IMR-90 (cell line): Measurements from ENCODE around the gene TIFAB. TPM values are rescaled to one million over a fixed set of nuclear protein-coding genes. Genes with fewer than 3 reads are reported as not detected.

Experiments
- ATAC-seq: fragments of 200-7000 bp; cut with Tn5 transposase; 2 replicates; pipeline ENCODE4 v1.9.1; 2020; ENCODE audit warnings: low read depth, mild to moderate bottlenecking, moderate library complexity
- BruUV-seq: library from RNA; stranded (reverse); fragments of 400-500 nt; replicated peaks from 2 replicates; lab custom pipeline; 2021; lab: Mats Ljungman, UMichigan
- CTCF ChIA-PET: fragments of 300-600 bp; formaldehyde crosslinking; extraction: SDS; loops from one replicate; lab custom pipeline; 2021; ENCODE audit warnings: antibody characterized with exemption; lab: Yijun Ruan, JAX
- POLR2A ChIA-PET: fragments of 300-600 bp; sonication (Branson Sonifier 250); formaldehyde crosslinking; loops from one replicate; lab custom pipeline; 2022; ENCODE audit warnings: antibody characterized with exemption; ENCODE audit not compliant: unreplicated experiment; lab: Charles Lee
- DNase-seq: peaks from one replicate; pipeline ENCODE4 v3.0.0; 2013
- H2AFZ ChIP-seq: replicated peaks from 2 replicates; pipeline ENCODE3; 2013; ENCODE audit warnings: low read length, mild to moderate bottlenecking; ENCODE audit not compliant: poor library complexity
- H2AK5ac ChIP-seq: 2 replicates; pipeline ENCODE4 v1.6.1; 2013; ENCODE audit warnings: low read depth, low read length, inconsistent platforms
- H2AK9ac ChIP-seq: replicated peaks from 2 replicates; pipeline ENCODE3; 2013; ENCODE audit warnings: mild to moderate bottlenecking, low read depth, low read length, moderate library complexity; ENCODE audit not compliant: poor library complexity
- H2BK120ac ChIP-seq: 2 replicates; pipeline ENCODE4 v1.6.1; 2013; ENCODE audit warnings: low read depth, low read length, inconsistent platforms
- H2BK15ac ChIP-seq: 3 replicates; pipeline ENCODE4 v1.6.1; 2013; ENCODE audit warnings: low read depth, low read length, inconsistent platforms
- H2BK20ac ChIP-seq: 2 replicates; pipeline ENCODE4 v1.6.1; 2013; ENCODE audit warnings: low read depth, mild to moderate bottlenecking, inconsistent platforms, low read length, moderate library complexity
- H2BK5ac ChIP-seq: 2 replicates; pipeline ENCODE4 v1.6.1; 2013; ENCODE audit warnings: mild to moderate bottlenecking, low read depth, low read length, inconsistent platforms; ENCODE audit not compliant: poor library complexity, severe bottlenecking
- H3K14ac ChIP-seq: replicated peaks from 2 replicates; pipeline ENCODE4 v1.6.1; 2013; ENCODE audit warnings: low read depth, low read length, inconsistent platforms
- H3K18ac ChIP-seq: 2 replicates; pipeline ENCODE4 v1.6.1; 2013; ENCODE audit warnings: low read depth, low read length, control low read depth
- H3K23ac ChIP-seq: 2 replicates; pipeline ENCODE4 v1.6.1; 2013; ENCODE audit warnings: low read depth, low read length, inconsistent platforms
- H3K27ac ChIP-seq: 2 replicates; pipeline ENCODE4 v1.5.1; 2013; ENCODE audit warnings: mild to moderate bottlenecking, control low read depth, low read length; ENCODE audit not compliant: insufficient read depth
- H3K27me3 ChIP-seq: 2 replicates; pipeline ENCODE4 v1.6.1; 2013; ENCODE audit warnings: low read length; ENCODE audit not compliant: control insufficient read depth, insufficient read depth
- H3K36me3 ChIP-seq: 2 replicates; pipeline ENCODE4 v1.6.1; 2013; ENCODE audit warnings: low read length, mixed read lengths; ENCODE audit not compliant: control insufficient read depth, insufficient read depth
- H3K4ac ChIP-seq: 2 replicates; pipeline ENCODE4 v1.6.1; 2013; ENCODE audit warnings: low read depth, low read length, inconsistent platforms
- H3K4me1 ChIP-seq: 2 replicates; pipeline ENCODE4 v1.6.1; 2013; ENCODE audit warnings: low read length, mixed read lengths; ENCODE audit not compliant: control insufficient read depth, insufficient read depth
- H3K4me2 ChIP-seq: 2 replicates; pipeline ENCODE4 v1.6.1; 2013; ENCODE audit warnings: low read depth, mild to moderate bottlenecking, control low read depth, low read length, moderate library complexity
- H3K4me3 ChIP-seq: 2 replicates; pipeline ENCODE4 v1.5.1; 2013; ENCODE audit warnings: low read depth, mild to moderate bottlenecking, control low read depth, low read length, moderate library complexity; ENCODE audit not compliant: insufficient read depth
- H3K56ac ChIP-seq: 2 replicates; pipeline ENCODE4 v1.6.1; 2013; ENCODE audit warnings: low read length, inconsistent platforms; ENCODE audit not compliant: insufficient read depth; ENCODE audit errors: extremely low read depth
- H3K79me1 ChIP-seq, 2 experiments: 2 replicates each; pipeline ENCODE4 v1.6.1; 2013; ENCODE audit warnings: low read length in 2 of 2, inconsistent platforms in 1 of 2, low read depth in 1 of 2
- H3K9ac ChIP-seq: 2 replicates; pipeline ENCODE4 v1.6.1; 2013; ENCODE audit warnings: low read depth, low read length, control low read depth
- H3K9me1 ChIP-seq: 2 replicates; pipeline ENCODE4 v1.6.1; 2013; ENCODE audit warnings: low read length, inconsistent platforms; ENCODE audit not compliant: insufficient read depth
- H3K9me3 ChIP-seq: 2 replicates; pipeline ENCODE4 v1.6.1; 2013; ENCODE audit warnings: low read length; ENCODE audit not compliant: control insufficient read depth, insufficient read depth
- H4K20me1 ChIP-seq: 2 replicates; pipeline ENCODE4 v1.6.1; 2013; ENCODE audit warnings: low read length, inconsistent platforms; ENCODE audit not compliant: insufficient read depth
- H4K5ac ChIP-seq: 2 replicates; pipeline ENCODE4 v1.6.1; 2013; ENCODE audit warnings: mild to moderate bottlenecking, low read depth, low read length, control low read depth
- H4K8ac ChIP-seq, 2 experiments: 2 replicates each; pipeline ENCODE4 v1.6.1; 2013; ENCODE audit warnings: low read depth in 2 of 2, low read length in 2 of 2, control low read depth in 1 of 2, inconsistent platforms in 1 of 2
- H4K91ac ChIP-seq: 2 replicates; pipeline ENCODE4 v1.6.1; 2013; ENCODE audit warnings: low read depth, low read length, inconsistent platforms; ENCODE audit not compliant: insufficient read depth
- CEBPB ChIP-seq: IDR thresholded peaks from 2 replicates; pipeline ENCODE4 v1.6.1; 2012; ENCODE audit warnings: low read depth, low read length, improper control_type of control experiment
- CTCF ChIP-seq: conservative IDR thresholded peaks from 2 replicates; pipeline ENCODE4 v1.5.1; 2012; ENCODE audit warnings: mild to moderate bottlenecking, low read depth, low read length, improper control_type of control experiment
- RCOR1 ChIP-seq: IDR thresholded peaks from 2 replicates; pipeline ENCODE4 v1.6.1; 2012; ENCODE audit warnings: mild to moderate bottlenecking, low read length, improper control_type of control experiment; ENCODE audit not compliant: insufficient replicate concordance
- USF2 ChIP-seq: fragments of 150-350 bp; IDR thresholded peaks from 2 replicates; pipeline ENCODE4 v1.6.1; 2017; ENCODE audit warnings: mild to moderate bottlenecking, antibody characterized with exemption, low read length, low read depth
- WGBS, 2 experiments: methylation state at CpG; one replicate each; pipeline versions ENCODE4 v1.1.5 to v1.1.7; 2013; ENCODE audit warnings: missing lambda C conversion rate in 2 of 2; ENCODE audit not compliant: insufficient read length in 1 of 2; ENCODE audit errors: extremely low coverage in 2 of 2; 5-methylcytosine and 5-hydroxymethylcytosine counted together
- dilution Hi-C: fragments of 300-500 bp; cut with HindIII; formaldehyde crosslinking; loops from one replicate; pipeline ENCODE4 v1.14.3; 2018; ENCODE audit warnings: low sequenced_read_pairs; ENCODE audit not compliant: unreplicated experiment
- in situ Hi-C: fragments of 300-500 bp; cut with MboI; formaldehyde crosslinking; loops from 3 replicates; pipeline ENCODE4 v1.14.3; 2019; ENCODE audit warnings: low sequenced_read_pairs, inconsistent platforms, mixed read lengths
- intact Hi-C: fragments of 100-400 bp; cut with micrococcal nuclease; formaldehyde crosslinking; loops from 2 replicates; pipeline ENCODE4 v1.10.0; 2022
- polyA plus RNA-seq, 3 experiments: library from polyadenylated mRNA; depleted of rRNA; stranded (reverse); fragments of >200 nt; gene quantifications; 2 replicates each; pipeline ENCODE4 v1.2.3, GENCODE V29; 2012; ENCODE audit warnings: low replicate concordance in 1 of 3
- total RNA-seq: library from RNA; depleted of rRNA; stranded (reverse); fragments of >200 nt; gene quantifications from 2 replicates; pipeline ENCODE4 v1.2.3, GENCODE V29; 2012

Gene TIFAB
- total and polyA plus RNA-seq, 2 of the 4 experiments (the other 2 are of a cell fraction) = not detected

GRCh38 chr5:135482381-135482933 lies 30.3 kb upstream of the TIFAB start:
- Histone ChIP-seq H3K4me1 (no peaks in the 10 kb centered on the region), H2AK9ac (no peak overlapping the region), H2AK5ac (no peak overlapping the region), H3K9me3 (no peaks in the 10 kb centered on the region), H4K91ac (no peak overlapping the region), H3K79me1 (no peaks in the 10 kb centered on the region), H3K14ac (no peak overlapping the region), H4K20me1 (no peaks in the 10 kb centered on the region; the same call in 1 of the 2 replicates), H4K8ac (no peak overlapping the region), H3K27ac (no peak overlapping the region), H2AFZ (no peak overlapping the region), H3K4ac (no peak overlapping the region), H3K9me1 (peaks cover 5% of the 10 kb centered on the region; the same call in 1 of the 2 replicates), H2BK20ac (no peak overlapping the region), H2BK15ac (no peak overlapping the region), H3K18ac (no peak overlapping the region), H3K56ac (no peak overlapping the region), H4K5ac (no peak overlapping the region), H2BK5ac (no peak overlapping the region), H2BK120ac (no peak overlapping the region), H3K4me2 (no peak overlapping the region), H3K4me3 (no peak overlapping the region), H3K36me3 (no peaks in the 10 kb centered on the region), H3K23ac (no peak overlapping the region), H3K9ac (no peak overlapping the region), H3K27me3 (peaks cover 68% of the 10 kb centered on the region)
- CTCF ChIA-PET = no interaction called here
- POLR2A ChIA-PET = no interaction called here
- intact Hi-C loops = no loop called here
- ATAC-seq = no peak
- in situ Hi-C loops = no loop called here
- dilution Hi-C loops = no loop called here
- DNase-seq = no peak
- WGBS, 2 experiments = 67% methylated on average over 8 of the region's 9 CpGs; no CpG with 5 or more reads in 1 of the 2 experiments
- no TSS peak for BruUV-seq
- TF ChIP-seq CTCF (no peak), USF2 (no peak), RCOR1 (no peak), CEBPB (no peak)
